SH-SY5Y (cell line): ENCODE data around the gene DVL1.

ENCODE experiments used
- GATA2 ChIP-seq: IDR thresholded peaks from 2 replicates; pipeline ENCODE4 v1.6.1; 2011; ENCODE audit warnings: mild to moderate bottlenecking, low read depth, low read length
- GATA3 ChIP-seq: IDR thresholded peaks from 2 replicates; pipeline ENCODE4 v1.6.1; 2011; ENCODE audit warnings: low read depth, mild to moderate bottlenecking, low read length, moderate library complexity

DVL1 gene

DNA sequence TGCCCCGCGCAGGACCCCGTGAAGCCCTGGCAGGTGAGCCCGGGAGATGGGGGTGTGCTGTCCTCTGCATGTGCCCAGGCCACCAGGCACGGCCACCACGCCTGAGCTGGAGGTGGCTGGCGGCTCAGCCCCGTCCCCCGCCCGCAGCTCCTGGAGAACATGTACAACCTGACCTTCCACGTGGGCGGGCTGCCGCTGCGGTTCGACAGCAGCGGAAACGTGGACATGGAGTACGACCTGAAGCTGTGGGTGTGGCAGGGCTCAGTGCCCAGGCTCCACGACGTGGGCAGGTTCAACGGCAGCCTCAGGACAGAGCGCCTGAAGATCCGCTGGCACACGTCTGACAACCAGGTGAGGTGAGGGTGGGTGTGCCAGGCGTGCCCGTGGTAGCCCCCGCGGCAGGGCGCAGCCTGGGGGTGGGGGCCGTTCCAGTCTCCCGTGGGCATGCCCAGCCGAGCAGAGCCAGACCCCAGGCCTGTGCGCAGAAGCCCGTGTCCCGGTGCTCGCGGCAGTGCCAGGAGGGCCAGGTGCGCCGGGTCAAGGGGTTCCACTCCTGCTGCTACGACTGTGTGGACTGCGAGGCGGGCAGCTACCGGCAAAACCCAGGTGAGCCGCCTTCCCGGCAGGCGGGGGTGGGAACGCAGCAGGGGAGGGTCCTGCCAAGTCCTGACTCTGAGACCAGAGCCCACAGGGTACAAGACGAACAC, 16.3 kb downstream of the DVL1 start:
- TF ChIP-seq GATA2 (no peak), GATA3 (no peak)

DNA sequence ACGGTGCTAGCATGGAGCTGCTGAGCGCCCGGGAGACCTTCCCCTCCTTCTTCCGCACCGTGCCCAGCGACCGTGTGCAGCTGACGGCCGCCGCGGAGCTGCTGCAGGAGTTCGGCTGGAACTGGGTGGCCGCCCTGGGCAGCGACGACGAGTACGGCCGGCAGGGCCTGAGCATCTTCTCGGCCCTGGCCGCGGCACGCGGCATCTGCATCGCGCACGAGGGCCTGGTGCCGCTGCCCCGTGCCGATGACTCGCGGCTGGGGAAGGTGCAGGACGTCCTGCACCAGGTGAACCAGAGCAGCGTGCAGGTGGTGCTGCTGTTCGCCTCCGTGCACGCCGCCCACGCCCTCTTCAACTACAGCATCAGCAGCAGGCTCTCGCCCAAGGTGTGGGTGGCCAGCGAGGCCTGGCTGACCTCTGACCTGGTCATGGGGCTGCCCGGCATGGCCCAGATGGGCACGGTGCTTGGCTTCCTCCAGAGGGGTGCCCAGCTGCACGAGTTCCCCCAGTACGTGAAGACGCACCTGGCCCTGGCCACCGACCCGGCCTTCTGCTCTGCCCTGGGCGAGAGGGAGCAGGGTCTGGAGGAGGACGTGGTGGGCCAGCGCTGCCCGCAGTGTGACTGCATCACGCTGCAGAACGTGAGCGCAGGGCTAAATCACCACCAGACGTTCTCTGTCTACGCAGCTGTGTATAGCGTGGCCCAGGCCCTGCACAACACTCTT, 17.0 kb downstream of the DVL1 start:
- TF ChIP-seq GATA3 = no peak
- no peak for TF ChIP-seq GATA2

DNA sequence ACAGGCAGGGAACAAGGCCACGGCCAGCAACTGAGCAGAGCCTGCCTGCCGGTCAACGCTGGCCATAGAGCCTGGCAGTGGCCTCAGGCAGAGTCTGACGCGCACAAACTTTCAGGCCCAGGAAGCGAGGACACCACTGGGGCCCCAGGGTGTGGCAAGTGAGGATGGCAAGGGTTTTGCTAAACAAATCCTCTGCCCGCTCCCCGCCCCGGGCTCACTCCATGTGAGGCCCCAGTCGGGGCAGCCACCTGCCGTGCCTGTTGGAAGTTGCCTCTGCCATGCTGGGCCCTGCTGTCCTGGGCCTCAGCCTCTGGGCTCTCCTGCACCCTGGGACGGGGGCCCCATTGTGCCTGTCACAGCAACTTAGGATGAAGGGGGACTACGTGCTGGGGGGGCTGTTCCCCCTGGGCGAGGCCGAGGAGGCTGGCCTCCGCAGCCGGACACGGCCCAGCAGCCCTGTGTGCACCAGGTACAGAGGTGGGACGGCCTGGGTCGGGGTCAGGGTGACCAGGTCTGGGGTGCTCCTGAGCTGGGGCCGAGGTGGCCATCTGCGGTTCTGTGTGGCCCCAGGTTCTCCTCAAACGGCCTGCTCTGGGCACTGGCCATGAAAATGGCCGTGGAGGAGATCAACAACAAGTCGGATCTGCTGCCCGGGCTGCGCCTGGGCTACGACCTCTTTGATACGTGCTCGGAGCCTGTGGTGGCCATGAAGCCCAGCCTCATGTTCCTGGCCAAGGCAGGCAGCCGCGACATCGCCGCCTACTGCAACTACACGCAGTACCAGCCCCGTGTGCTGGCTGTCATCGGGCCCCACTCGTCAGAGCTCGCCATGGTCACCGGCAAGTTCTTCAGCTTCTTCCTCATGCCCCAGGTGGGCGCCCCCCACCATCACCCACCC, 17.9 kb downstream of the DVL1 start, which contains the start of gene TAS1R3:
TSS of gene TAS1R3 (plus strand) at position 213 of the 898 bp plus-strand sequence. CDS start at position 279, 66 bp downstream.
- TF ChIP-seq GATA2 (no peak), GATA3 (no peak)

DNA sequence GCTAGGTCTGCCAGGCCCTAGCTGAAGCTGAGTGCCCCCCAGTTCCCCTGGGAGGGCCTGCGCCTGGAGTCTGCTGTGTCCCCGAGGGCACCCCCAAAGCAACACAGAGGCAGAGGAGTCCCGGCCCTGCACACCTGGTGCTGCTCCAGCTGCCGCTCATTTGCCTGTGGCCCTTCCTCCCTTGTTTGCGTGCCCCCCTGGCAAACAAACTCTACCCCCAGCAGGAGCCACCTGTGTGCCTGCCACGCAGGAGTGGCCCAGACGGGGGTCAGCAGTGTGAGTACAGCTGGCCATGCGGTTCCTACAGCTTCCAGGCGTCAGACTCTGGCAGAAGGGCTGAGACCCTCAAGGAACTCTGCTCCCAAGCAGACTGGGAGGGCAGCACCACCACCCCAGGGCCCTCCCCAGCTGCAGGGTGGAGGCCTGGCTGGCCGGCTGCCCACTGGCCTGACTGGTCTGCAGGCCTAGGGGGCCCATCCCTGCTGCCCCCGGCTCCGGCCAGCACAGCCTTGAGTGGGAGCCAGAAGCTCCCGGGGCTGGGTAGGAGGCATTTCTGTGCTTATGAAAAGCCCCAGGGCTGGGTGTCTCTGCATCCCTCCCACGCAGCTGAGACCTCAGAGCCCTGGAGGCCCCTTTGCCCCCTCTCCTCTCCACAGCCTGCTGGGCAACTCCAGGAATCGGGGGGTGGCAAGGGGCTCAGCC, 18.7 kb downstream of the DVL1 start:
- TF ChIP-seq GATA3 (no peak), GATA2 (no peak)

DNA sequence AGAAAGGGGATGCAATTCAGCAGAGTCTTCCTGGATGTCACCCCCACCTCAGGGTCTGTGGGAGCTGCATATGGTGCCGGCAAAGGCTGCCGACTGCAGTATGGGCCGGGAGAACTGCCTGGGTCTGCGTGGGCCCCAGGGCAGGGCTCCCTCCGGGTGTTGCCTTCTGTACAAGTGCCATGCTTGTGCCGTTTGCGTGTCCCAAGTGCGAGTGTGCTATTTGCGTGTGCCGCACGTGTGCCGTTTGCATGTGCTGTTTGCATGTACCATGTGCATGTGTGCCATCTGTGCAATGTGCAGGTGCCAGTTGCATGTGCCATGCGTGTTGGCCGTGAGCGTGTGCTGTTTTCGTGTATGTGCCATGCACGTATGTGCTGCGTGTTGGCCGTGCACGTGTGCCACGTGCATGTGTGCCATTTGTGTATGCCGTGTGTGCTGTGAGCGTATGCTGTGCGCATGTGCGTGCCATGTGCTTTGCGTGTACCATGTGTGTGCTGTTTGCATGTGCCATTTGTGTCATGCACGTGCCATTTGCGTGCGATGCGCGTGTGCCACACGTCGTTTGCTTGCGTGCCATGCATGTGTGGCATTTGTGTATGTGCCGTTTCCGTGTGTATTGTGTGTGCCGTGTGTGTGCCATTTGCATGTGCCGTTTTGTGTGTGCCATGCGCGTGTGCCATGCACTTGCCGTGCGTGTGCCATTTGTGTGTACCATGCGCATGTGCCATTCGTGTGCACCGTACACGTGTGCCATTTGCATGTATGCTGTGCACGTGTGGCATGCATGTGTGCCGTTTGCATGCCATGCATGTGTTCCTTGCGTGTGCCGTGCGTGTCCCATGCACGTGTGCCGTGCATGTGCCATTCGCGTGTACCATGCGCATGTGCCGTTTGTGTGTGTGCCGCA, 19.7 kb downstream of the DVL1 start:
- TF ChIP-seq GATA2 = no peak
- TF ChIP-seq GATA3 = no peak

DNA sequence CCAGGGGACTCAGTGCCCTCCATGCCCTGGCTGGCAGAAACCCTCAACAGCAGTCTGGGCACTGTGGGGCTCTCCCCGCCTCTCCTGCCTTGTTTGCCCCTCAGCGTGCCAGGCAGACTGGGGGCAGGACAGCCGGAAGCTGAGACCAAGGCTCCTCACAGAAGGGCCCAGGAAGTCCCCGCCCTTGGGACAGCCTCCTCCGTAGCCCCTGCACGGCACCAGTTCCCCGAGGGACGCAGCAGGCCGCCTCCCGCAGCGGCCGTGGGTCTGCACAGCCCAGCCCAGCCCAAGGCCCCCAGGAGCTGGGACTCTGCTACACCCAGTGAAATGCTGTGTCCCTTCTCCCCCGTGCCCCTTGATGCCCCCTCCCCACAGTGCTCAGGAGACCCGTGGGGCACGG, 21.0 kb downstream of the DVL1 start:
- TF ChIP-seq GATA3 = no peak
- TF ChIP-seq GATA2 = no peak

DNA sequence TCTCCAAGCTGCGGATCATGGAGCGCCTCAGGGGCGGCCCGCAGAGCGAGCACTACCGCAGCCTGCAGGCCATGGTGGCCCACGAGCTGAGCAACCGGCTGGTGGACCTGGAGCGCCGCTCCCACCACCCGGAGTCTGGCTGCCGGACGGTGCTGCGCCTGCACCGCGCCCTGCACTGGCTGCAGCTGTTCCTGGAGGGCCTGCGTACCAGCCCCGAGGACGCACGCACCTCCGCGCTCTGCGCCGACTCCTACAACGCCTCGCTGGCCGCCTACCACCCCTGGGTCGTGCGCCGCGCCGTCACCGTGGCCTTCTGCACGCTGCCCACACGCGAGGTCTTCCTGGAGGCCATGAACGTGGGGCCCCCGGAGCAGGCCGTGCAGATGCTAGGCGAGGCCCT, 21.9 kb downstream of the DVL1 start:
- TF ChIP-seq GATA3 = no peak

DNA sequence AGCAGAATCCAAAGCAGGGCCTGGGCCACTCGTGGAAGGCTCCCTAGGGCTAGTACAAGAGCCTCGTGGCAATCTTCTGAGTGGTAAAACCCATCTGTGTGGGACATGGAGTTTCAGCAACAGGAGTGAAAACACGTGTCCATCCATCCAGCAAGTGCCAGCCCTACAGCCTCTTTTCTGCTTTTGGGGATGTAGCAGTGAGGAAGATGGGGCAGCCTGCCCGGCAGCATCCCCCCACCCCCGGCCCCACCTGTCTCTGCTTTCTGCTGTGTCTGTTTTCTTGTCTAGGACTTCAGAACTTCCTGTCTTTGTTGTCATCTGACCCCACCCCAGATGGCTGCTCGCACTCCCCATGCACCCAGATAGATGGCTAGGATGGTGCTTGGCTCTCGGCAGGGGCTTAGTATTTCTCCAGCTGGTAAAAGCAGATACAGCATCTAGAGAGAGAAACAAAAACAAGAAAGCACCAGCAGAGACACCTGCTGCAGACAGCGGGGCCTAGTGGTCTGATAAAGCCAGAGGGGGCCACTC, 23.1 kb downstream of the DVL1 start:
- no peak for TF ChIP-seq GATA2
- TF ChIP-seq GATA3 = no peak

DNA sequence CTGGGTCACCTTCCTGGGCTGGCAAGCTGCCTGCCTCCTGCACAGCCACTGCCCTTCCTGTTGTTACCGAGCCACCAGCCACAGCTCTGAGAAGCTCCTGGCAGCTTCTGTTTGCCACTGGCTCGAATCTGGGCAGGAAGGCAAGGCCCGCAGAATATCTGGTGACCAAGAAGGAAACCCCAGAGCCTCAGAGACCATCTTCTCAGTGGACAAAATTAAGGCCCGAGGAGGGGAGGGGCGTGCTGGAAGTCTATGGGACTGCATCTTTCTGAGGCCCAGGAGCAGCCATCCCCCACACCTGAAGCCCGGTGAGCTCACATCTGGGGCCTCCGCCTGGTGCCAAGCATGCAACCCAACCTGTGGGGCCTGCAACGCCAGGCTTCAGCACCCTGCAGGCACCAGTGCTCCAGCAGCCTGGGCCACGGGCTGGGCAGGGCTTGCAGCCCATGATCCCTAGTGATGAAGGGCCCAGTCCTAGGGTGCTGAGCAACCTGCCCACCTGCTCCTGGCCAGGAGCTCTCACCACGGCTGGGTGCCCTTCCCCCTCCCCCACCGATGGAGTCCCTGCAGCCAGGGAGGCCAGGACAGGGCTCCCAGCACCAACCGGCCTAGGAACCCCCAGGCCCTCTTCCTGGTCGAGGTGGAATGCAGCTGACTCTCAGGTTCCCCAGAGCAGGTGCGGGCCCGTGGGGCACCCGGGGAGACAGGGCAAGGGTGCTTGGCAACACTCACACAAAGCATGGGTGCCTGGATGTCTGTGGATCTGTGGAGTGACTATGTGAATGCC, 23.7 kb downstream of the DVL1 start:
- no peak for TF ChIP-seq GATA2
- no peak for TF ChIP-seq GATA3

DNA sequence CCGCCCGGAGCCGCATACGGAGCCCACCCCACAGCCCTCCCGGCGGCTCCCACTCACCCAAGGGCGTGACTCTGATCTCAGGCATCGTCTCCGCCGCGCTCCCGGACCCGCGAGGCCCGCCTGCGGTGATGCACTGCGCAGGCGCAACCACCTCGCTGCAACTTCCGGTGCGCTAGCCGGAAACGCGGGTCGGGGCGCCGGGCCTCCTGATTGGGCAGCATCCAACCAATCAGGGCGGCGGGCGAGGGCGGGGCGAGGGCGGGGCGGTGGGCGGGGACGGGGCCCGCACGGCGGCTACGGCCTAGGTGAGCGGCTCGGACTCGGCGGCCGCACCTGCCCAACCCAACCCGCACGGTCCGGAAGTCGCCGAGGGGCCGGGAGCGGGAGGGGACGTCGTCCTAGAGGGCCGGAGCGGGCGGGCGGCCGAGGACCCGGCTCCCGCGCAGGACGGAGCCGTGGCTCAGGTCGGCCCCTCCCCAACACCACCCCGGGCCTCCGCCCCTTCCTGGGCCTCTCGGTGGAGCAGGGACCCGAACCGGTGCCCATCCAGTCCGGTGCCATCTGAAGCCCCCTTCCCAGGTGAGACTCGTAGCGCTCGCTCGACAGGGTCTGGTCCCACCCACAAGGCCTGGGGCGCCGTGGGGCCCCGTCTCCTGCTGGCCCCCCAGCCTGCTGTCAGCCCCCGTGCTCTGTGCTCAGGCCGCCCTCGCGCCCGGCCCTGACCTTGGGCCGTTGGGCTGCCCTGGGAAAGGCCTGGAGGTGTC, 24.5 kb downstream of the DVL1 start, which contains the start of the genes CPTP and INTS11:
TSS of gene CPTP (plus strand) at position 279 of the 764 bp plus-strand sequence. CDS start 2,109 bp downstream, outside the sequence.
TSS of gene INTS11 (minus strand) at position 137 of the 764 bp plus-strand sequence. CDS start at position 85, 52 bp downstream.
- TF ChIP-seq GATA3 = no peak
- TF ChIP-seq GATA2 = no peak

DNA sequence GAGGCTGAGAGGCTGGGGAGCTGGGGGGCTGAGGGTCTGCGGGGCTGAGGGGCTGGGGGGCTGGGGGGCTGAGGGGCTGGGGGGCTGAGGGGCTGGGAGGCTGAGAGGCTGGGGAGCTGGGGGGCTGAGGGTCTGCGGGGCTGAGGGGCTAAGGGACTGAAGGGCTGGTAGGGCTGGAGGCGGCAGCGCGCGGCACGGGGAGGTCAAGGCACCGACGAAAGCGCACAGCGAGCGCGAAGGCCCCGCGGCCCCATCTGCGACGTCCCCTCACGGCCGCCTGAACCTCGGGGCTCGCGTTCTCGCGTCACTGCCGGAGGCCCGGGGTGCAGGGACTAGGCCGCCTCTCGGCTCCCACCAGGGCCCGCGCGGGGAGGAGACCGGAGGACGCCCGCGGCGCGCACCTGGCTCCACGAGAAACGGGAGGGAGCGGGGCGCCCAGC, 25.1 kb downstream of the DVL1 start:
- TF ChIP-seq GATA2 (no peak), GATA3 (no peak)

DNA sequence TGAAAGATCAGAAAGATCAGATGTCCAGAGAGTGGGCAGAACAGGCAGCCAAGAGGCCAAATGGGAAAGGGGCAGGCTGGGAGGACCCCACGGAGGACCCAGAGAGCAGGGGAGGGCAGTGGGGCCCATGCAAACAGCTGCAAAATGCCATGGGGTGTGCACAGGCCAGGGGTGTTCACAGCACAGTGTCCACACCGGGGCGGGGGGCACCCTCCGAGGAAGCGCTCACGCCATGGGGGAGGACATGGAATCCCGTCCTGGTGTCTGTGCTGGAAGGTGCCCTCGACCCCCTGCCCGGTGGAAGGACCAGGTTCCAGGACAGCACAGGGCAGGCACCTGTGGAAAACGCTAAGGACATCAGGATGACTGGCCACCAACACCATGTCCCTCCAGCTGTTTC, 26.3 kb downstream of the DVL1 start:
- no peak for TF ChIP-seq GATA2
- no peak for TF ChIP-seq GATA3
